Transverse colon (tissue), 3 donors: ENCODE results near the gene ASXL3.

Experiments used
- POLR2A ChIP-seq: fragments of 450-650 bp; IDR thresholded peaks from one replicate; pipeline ENCODE4 v1.6.1; 2016; ENCODE audit warnings: antibody characterized with exemption, mild to moderate bottlenecking, moderate library complexity
- TF ChIP-seq, protein P1 (sequence below), 5 experiments: fragments of 200-600 bp in 3 of 5; fragments of 450-650 bp in 2 of 5; sonication (generic) in 3 of 5; IDR thresholded peaks; 1 replicate in 2 of 5; 2 replicates in 3 of 5; pipeline ENCODE4 v1.5.1; 2016 to 2017; ENCODE audit warnings: antibody characterized with exemption in 5 of 5, inconsistent platforms in 3 of 5, mild to moderate bottlenecking in 2 of 5, moderate library complexity in 1 of 5

DNA sequence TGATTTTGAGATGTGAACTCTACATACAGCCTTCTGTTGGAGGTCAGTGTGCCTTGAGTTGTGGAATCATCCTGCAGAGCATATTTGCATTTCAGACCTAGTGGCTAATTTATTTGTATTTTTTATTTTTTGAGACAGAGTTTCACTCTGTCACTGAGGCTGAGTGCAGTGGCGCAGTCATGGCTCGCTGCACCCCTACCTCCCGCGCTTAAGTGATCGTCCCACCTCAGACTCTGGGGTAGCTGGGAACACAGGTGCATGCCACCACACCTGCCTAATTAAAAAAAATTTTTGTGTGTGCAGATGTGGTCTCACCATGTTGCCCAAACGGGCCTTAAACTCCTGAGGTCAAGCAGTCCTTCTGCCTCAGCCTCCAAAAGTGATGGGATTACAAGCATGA is 104.4 kb downstream of the ASXL3 start:
- TF ChIP-seq, protein P1, sequence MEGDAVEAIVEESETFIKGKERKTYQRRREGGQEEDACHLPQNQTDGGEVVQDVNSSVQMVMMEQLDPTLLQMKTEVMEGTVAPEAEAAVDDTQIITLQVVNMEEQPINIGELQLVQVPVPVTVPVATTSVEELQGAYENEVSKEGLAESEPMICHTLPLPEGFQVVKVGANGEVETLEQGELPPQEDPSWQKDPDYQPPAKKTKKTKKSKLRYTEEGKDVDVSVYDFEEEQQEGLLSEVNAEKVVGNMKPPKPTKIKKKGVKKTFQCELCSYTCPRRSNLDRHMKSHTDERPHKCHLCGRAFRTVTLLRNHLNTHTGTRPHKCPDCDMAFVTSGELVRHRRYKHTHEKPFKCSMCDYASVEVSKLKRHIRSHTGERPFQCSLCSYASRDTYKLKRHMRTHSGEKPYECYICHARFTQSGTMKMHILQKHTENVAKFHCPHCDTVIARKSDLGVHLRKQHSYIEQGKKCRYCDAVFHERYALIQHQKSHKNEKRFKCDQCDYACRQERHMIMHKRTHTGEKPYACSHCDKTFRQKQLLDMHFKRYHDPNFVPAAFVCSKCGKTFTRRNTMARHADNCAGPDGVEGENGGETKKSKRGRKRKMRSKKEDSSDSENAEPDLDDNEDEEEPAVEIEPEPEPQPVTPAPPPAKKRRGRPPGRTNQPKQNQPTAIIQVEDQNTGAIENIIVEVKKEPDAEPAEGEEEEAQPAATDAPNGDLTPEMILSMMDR (IDR thresholded peaks at IDR 0.05): no peak
- TF ChIP-seq POLR2A: no peak
